ENCODE measurements around the gene HSPA8.

GRCh38 chr11:123093739-123094138, 31.8 kb upstream of the HSPA8 start:
- TF ChIP-seq EZH2 (optimal IDR thresholded peaks at IDR 0.05; ENCODE audit: low read depth, low read length) (no peak), CTCF (IDR thresholded peaks at IDR 0.05; ENCODE audit: low read length) (no peak), EZH2phosphoT487 (IDR thresholded peaks at IDR 0.05; ENCODE audit: low read length) (no peak)

Data from MM.1S (cell line).